Measurements from ENCODE around the gene CAPN8.

- TF ChIP-seq POLR2A (IDR thresholded peaks at IDR 0.05; ENCODE audit: low read depth, low read length), result no peak
- no peak for TF ChIP-seq POLR2AphosphoS5 (IDR thresholded peaks at IDR 0.05; ENCODE audit: low read depth, low read length)
- no peak for TF ChIP-seq PAX5 (IDR thresholded peaks at IDR 0.05; ENCODE audit: insufficient read depth, low read length, severe bottlenecking)
- no peak for TF ChIP-seq POU2F2 (IDR thresholded peaks at IDR 0.05; ENCODE audit: low read depth, low read length)
Measured at GRCh38 chr1:223524930-223525451, 140.5 kb downstream of the CAPN8 start.
